H9 (cell line): ENCODE results near the gene COX8A. TPM values are rescaled to one million over a fixed set of nuclear protein-coding genes. Genes with fewer than 3 reads are reported as not detected.

ENCODE experiments used
- DNase-seq: peaks from one replicate; pipeline ENCODE4 v3.0.0-alpha.2; 2017
- H2AFZ ChIP-seq: one replicate; pipeline ENCODE4 v1.6.1; 2013; ENCODE audit warnings: mild to moderate bottlenecking, low read length, control low read depth, moderate library complexity
- H2AK5ac ChIP-seq: 2 replicates; pipeline ENCODE4 v1.6.1; 2013; ENCODE audit warnings: low read length, control low read depth, mixed read lengths; ENCODE audit not compliant: insufficient read length
- H2BK120ac ChIP-seq: one replicate; pipeline ENCODE4 v1.6.1; 2013; ENCODE audit warnings: low read depth, mild to moderate bottlenecking, low read length, control low read depth, inconsistent platforms; ENCODE audit not compliant: poor library complexity, severe bottlenecking
- H2BK12ac ChIP-seq: 2 replicates; pipeline ENCODE4 v1.6.1; 2013; ENCODE audit warnings: low read length, control low read depth, mixed read lengths, low read depth; ENCODE audit not compliant: insufficient read length
- H2BK15ac ChIP-seq: 2 replicates; pipeline ENCODE4 v1.6.1; 2013; ENCODE audit warnings: low read depth, low read length, control low read depth
- H2BK20ac ChIP-seq: one replicate; pipeline ENCODE4 v1.6.1; 2013; ENCODE audit warnings: low read depth, mild to moderate bottlenecking, low read length, control low read depth, inconsistent platforms; ENCODE audit not compliant: poor library complexity, severe bottlenecking
- H2BK5ac ChIP-seq: 2 replicates; pipeline ENCODE4 v1.6.1; 2013; ENCODE audit warnings: low read length, control low read depth, mixed read lengths; ENCODE audit not compliant: insufficient read length
- H3K14ac ChIP-seq: 2 replicates; pipeline ENCODE4 v1.6.1; 2013; ENCODE audit warnings: low read length, control low read depth; ENCODE audit not compliant: insufficient read depth
- H3K18ac ChIP-seq: 2 replicates; pipeline ENCODE4 v1.6.1; 2013; ENCODE audit warnings: low read depth, mild to moderate bottlenecking, mixed read lengths, low read length, control low read depth; ENCODE audit not compliant: insufficient read length
- H3K23ac ChIP-seq: 2 replicates; pipeline ENCODE4 v1.6.1; 2013; ENCODE audit warnings: low read length, control low read depth, mixed read lengths, low read depth; ENCODE audit not compliant: insufficient read length
- H3K23me2 ChIP-seq: 2 replicates; pipeline ENCODE4 v1.6.1; 2013; ENCODE audit warnings: low read depth, mild to moderate bottlenecking, mixed read lengths, low read length, control low read depth; ENCODE audit not compliant: insufficient read length, poor library complexity, severe bottlenecking
- H3K27ac ChIP-seq: 2 replicates; pipeline ENCODE4 v1.5.1; 2013; ENCODE audit warnings: low read length, control low read depth, mixed read lengths, low read depth; ENCODE audit not compliant: insufficient read length
- H3K27me3 ChIP-seq: 2 replicates; pipeline ENCODE4 v1.6.1; 2013; ENCODE audit warnings: low read length, control low read depth, inconsistent platforms; ENCODE audit not compliant: insufficient read depth
- H3K4ac ChIP-seq: 2 replicates; pipeline ENCODE4 v1.6.1; 2013; ENCODE audit warnings: low read depth, mild to moderate bottlenecking, control low read depth, inconsistent platforms, low read length, moderate library complexity
- H3K4me1 ChIP-seq: 2 replicates; pipeline ENCODE4 v1.6.1; 2013; ENCODE audit warnings: low read length, control low read depth, inconsistent platforms; ENCODE audit not compliant: insufficient read depth
- H3K4me2 ChIP-seq: 2 replicates; pipeline ENCODE4 v1.6.1; 2013; ENCODE audit warnings: low read length, control low read depth, mixed read lengths; ENCODE audit not compliant: insufficient read length, insufficient read depth
- H3K56ac ChIP-seq: 2 replicates; pipeline ENCODE4 v1.6.1; 2013; ENCODE audit warnings: low read depth, mild to moderate bottlenecking, mixed read lengths, low read length, control low read depth; ENCODE audit not compliant: insufficient read length
- H3K79me1 ChIP-seq: 2 replicates; pipeline ENCODE4 v1.6.1; 2013; ENCODE audit warnings: low read depth, mild to moderate bottlenecking, moderate library complexity, low read length, control low read depth, inconsistent platforms; ENCODE audit not compliant: insufficient read depth, poor library complexity, severe bottlenecking
- H3K79me2 ChIP-seq: 2 replicates; pipeline ENCODE4 v1.6.1; 2013; ENCODE audit warnings: low read length, control low read depth, inconsistent platforms; ENCODE audit not compliant: insufficient read depth
- H3K9ac ChIP-seq: 2 replicates; pipeline ENCODE4 v1.6.1; 2013; ENCODE audit warnings: low read length, control low read depth, mixed read lengths; ENCODE audit not compliant: insufficient read length; ENCODE audit errors: extremely low read depth
- H3K9me3 ChIP-seq: one replicate; pipeline ENCODE4 v1.6.1; 2013; ENCODE audit warnings: low read depth, low read length, inconsistent platforms; ENCODE audit not compliant: control insufficient read depth
- H3T11ph ChIP-seq: one replicate; pipeline ENCODE4 v1.6.1; 2013; ENCODE audit warnings: mild to moderate bottlenecking, low read length, control low read depth, inconsistent platforms
- H4K20me1 ChIP-seq: one replicate; pipeline ENCODE4 v1.6.1; 2013; ENCODE audit not compliant: control insufficient read depth, insufficient read length, insufficient read depth
- H4K5ac ChIP-seq: 2 replicates; pipeline ENCODE4 v1.6.1; 2013; ENCODE audit warnings: low read depth, mild to moderate bottlenecking, mixed read lengths, low read length, control low read depth; ENCODE audit not compliant: insufficient read length
- H4K8ac ChIP-seq: replicated peaks from 2 replicates; pipeline ENCODE4 v1.6.1; 2013; ENCODE audit warnings: low read length, control low read depth, mixed read lengths, low read depth; ENCODE audit not compliant: insufficient read length
- H4K91ac ChIP-seq: 2 replicates; pipeline ENCODE4 v1.6.1; 2013; ENCODE audit warnings: low read depth, mild to moderate bottlenecking, moderate library complexity, mixed read lengths, low read length, control low read depth; ENCODE audit not compliant: insufficient read length
- H3K27ac Mint-ChIP-seq, 3 experiments: 2 replicates in 2 of 3; 3 replicates in 1 of 3; pipeline ENCODE4 v1.8.0; 2020 to 2021; ENCODE audit warnings: mixed read lengths in 3 of 3, mild to moderate bottlenecking in 1 of 3, moderate library complexity in 1 of 3
- H3K27me3 Mint-ChIP-seq: 2 replicates; pipeline ENCODE4 v1.8.0; 2021; ENCODE audit warnings: low read depth, mild to moderate bottlenecking, moderate library complexity, mixed read lengths
- H3K36me3 Mint-ChIP-seq, 3 experiments: 2 replicates in 2 of 3; 3 replicates in 1 of 3; pipeline ENCODE4 v1.8.0; 2020 to 2021; ENCODE audit warnings: low read depth in 3 of 3, mixed read lengths in 3 of 3; ENCODE audit not compliant: insufficient read depth in 1 of 3
- H3K4me1 Mint-ChIP-seq, 2 experiments: 2 replicates each; pipeline ENCODE4 v1.8.0; 2020; ENCODE audit warnings: mixed read lengths in 2 of 2
- H3K4me3 Mint-ChIP-seq, 2 experiments: 2 replicates in 1 of 2; 3 replicates in 1 of 2; pipeline ENCODE4 v1.8.0; 2020 to 2021; ENCODE audit warnings: mild to moderate bottlenecking in 2 of 2, mixed read lengths in 2 of 2, moderate library complexity in 1 of 2
- H3K9me3 Mint-ChIP-seq, 2 experiments: 2 replicates in 1 of 2; 3 replicates in 1 of 2; pipeline ENCODE4 v1.8.0; 2020; ENCODE audit warnings: mild to moderate bottlenecking in 2 of 2, mixed read lengths in 2 of 2, moderate library complexity in 1 of 2
- CTCF ChIP-seq: fragments of 200-600 bp; sonication (generic); conservative IDR thresholded peaks from 3 replicates; pipeline ENCODE4 v1.8.0; 2021; ENCODE audit warnings: antibody characterized with exemption, mild to moderate bottlenecking
- WGBS: extraction: QIAGEN DNeasy Blood & Tissue Kit; methylation state at CpG from one replicate; pipeline ENCODE4 v1.1.7; 2013; ENCODE audit warnings: missing lambda C conversion rate, low lambda C conversion rate, mixed read lengths; ENCODE audit not compliant: insufficient read length; ENCODE audit errors: extremely low coverage; 5-methylcytosine and 5-hydroxymethylcytosine counted together
- total RNA-seq: library from RNA; stranded (reverse); gene quantifications from 2 replicates; pipeline ENCODE4 v1.2.1, GENCODE V29; 2021

The COX8A gene
- total RNA-seq, 1 experiment from 2014 or later = 429 TPM

- H3K27ac Mint-ChIP-seq = peak overlapping the region in 1 of 3 experiments; percentile 18; a peak in 1 of 7 replicates
- WGBS = no CpG with 5 or more reads among the region's 6 CpGs
- peak overlapping the region; percentile 47 to 85; a peak in 3 of 5 replicates for H3K4me3 Mint-ChIP-seq
- Histone ChIP-seq H3K9me3 (no peaks in the 10 kb centered on the region), H3K23me2 (peaks cover 11% of the 10 kb centered on the region), H3K4me2 (no peak overlapping the region), H2BK5ac (no peak overlapping the region), H3K27ac (no peak overlapping the region), H3K9ac (no peak overlapping the region), H3K23ac (no peak overlapping the region), H3K4ac (no peak overlapping the region), H4K8ac (no peak overlapping the region), H2BK15ac (no peak overlapping the region), H3K18ac (no peak overlapping the region), H3T11ph (no peak overlapping the region), H4K91ac (no peak overlapping the region), H4K20me1 (no peaks in the 10 kb centered on the region), H3K4me1 (no peaks in the 10 kb centered on the region), H2BK12ac (no peak overlapping the region), H2BK120ac (no peak overlapping the region), H4K5ac (no peak overlapping the region), H3K27me3 (no peaks in the 10 kb centered on the region), H2BK20ac (no peak overlapping the region), H3K56ac (no peak overlapping the region), H3K14ac (no peak overlapping the region), H3K79me2 (peaks cover 7% of the 10 kb centered on the region; the same call in 1 of the 2 replicates), H2AFZ (no peak overlapping the region), H2AK5ac (no peak overlapping the region), H3K79me1 (peaks cover 9% of the 10 kb centered on the region)
- H3K36me3 Mint-ChIP-seq = peaks cover 0 to 9% (median 5%) of the 10 kb centered on the region in 3 experiments; a peak in 5 of 7 replicates
- H3K4me1 Mint-ChIP-seq = peaks cover 15 to 22% of the 10 kb centered on the region in 2 experiments
- TF ChIP-seq CTCF = no peak
- no peak for DNase-seq
- H3K27me3 Mint-ChIP-seq = no peaks in the 10 kb centered on the region; the same call in 1 of the 2 replicates
- H3K9me3 Mint-ChIP-seq = no peaks in the 10 kb centered on the region; a peak in 1 of 5 replicates
Observed at GRCh38 chr11:63940786-63941185, 33.6 kb upstream of the COX8A start.
